Adipocyte (in vitro differentiated cells): ENCODE results near the gene GPX6.

ENCODE experiments used
- DNase-seq: peaks from one replicate; pipeline ENCODE4 v3.0.0-alpha.2; 2015; ENCODE audit warnings: low read depth
- H3K27me3 ChIP-seq: replicated peaks from 2 replicates; pipeline ENCODE4 v1.7.0; 2013; ENCODE audit warnings: mild to moderate bottlenecking, low read length, moderate library complexity; ENCODE audit not compliant: control insufficient read depth, insufficient read depth
- H3K36me3 ChIP-seq: 2 replicates; pipeline ENCODE4 v1.7.0; 2013; ENCODE audit warnings: low read length, mild to moderate bottlenecking, moderate library complexity; ENCODE audit not compliant: control insufficient read depth, insufficient read depth, severe bottlenecking
- H3K4me1 ChIP-seq: 2 replicates; pipeline ENCODE4 v1.7.0; 2013; ENCODE audit warnings: mild to moderate bottlenecking, low read length, moderate library complexity; ENCODE audit not compliant: control insufficient read depth, insufficient read depth
- H3K4me3 ChIP-seq: 2 replicates; pipeline ENCODE4 v1.7.0; 2013; ENCODE audit warnings: mild to moderate bottlenecking, low read length, moderate library complexity
- H3K9ac ChIP-seq: 2 replicates; pipeline ENCODE4 v1.7.0; 2013; ENCODE audit warnings: mild to moderate bottlenecking, low read length, moderate library complexity
- H3K9me3 ChIP-seq: 2 replicates; pipeline ENCODE4 v1.7.0; 2013; ENCODE audit warnings: mild to moderate bottlenecking, low read length, moderate library complexity; ENCODE audit not compliant: control insufficient read depth

The GPX6 gene

GRCh38 chr6:28491984-28492317 is 23.6 kb downstream of the GPX6 start:
- no peak for DNase-seq
- H3K4me3 ChIP-seq: no peak overlapping the region
- H3K9ac ChIP-seq: no peak overlapping the region
- no peaks in the 10 kb centered on the region for H3K9me3 ChIP-seq
- H3K27me3 ChIP-seq: no peaks in the 10 kb centered on the region
- H3K4me1 ChIP-seq: peaks cover 6% of the 10 kb centered on the region
- no peaks in the 10 kb centered on the region for H3K36me3 ChIP-seq

GRCh38 chr6:28490205-28490890 is 25.2 kb downstream of the GPX6 start:
- peak overlapping the region; percentile 64 for H3K9ac ChIP-seq
- peak overlapping the region; percentile 80 for H3K4me3 ChIP-seq
- DNase-seq: peak; percentile 52
- no peaks in the 10 kb centered on the region for H3K9me3 ChIP-seq
- H3K27me3 ChIP-seq: no peaks in the 10 kb centered on the region
- H3K4me1 ChIP-seq: peaks cover 6% of the 10 kb centered on the region
- no peaks in the 10 kb centered on the region for H3K36me3 ChIP-seq

GRCh38 chr6:28489366-28490204 is 26.0 kb downstream of the GPX6 start:
- DNase-seq: peak; percentile 88
- Histone ChIP-seq H3K27me3 (no peaks in the 10 kb centered on the region), H3K4me1 (peaks cover 6% of the 10 kb centered on the region), H3K9ac (peak overlapping the region; percentile 64), H3K36me3 (no peaks in the 10 kb centered on the region), H3K9me3 (no peaks in the 10 kb centered on the region), H3K4me3 (peak overlapping the region; percentile 80)

DNA sequence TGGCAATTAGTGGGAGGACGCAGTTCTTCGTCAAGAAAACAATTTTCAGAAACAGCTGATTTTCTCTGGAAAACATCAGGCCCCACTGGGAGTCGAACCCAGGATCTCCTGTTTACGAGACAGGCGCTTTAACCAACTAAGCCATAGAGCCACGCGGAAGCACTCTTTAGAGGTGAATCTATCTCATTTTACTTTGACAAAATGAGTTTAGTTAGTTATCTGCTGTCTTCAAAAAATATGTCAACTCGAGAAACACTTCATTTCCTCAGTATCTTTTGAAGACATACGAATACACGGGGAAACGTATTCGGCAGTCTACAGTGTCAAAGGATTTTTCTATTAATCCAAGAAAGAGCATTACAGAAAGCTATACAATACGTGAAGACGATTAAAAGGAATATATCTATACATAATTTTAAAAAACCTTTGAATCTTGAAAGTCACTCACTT is 26.7 kb downstream of the GPX6 start:
- DNase-seq: peak; percentile 81
- no peaks in the 10 kb centered on the region for H3K27me3 ChIP-seq
- H3K4me3 ChIP-seq: peak overlapping the region; percentile 80
- no peaks in the 10 kb centered on the region for H3K36me3 ChIP-seq
- peak overlapping the region; percentile 41 for H3K9ac ChIP-seq
- H3K4me1 ChIP-seq: peaks cover 6% of the 10 kb centered on the region
- H3K9me3 ChIP-seq: no peaks in the 10 kb centered on the region

DNA sequence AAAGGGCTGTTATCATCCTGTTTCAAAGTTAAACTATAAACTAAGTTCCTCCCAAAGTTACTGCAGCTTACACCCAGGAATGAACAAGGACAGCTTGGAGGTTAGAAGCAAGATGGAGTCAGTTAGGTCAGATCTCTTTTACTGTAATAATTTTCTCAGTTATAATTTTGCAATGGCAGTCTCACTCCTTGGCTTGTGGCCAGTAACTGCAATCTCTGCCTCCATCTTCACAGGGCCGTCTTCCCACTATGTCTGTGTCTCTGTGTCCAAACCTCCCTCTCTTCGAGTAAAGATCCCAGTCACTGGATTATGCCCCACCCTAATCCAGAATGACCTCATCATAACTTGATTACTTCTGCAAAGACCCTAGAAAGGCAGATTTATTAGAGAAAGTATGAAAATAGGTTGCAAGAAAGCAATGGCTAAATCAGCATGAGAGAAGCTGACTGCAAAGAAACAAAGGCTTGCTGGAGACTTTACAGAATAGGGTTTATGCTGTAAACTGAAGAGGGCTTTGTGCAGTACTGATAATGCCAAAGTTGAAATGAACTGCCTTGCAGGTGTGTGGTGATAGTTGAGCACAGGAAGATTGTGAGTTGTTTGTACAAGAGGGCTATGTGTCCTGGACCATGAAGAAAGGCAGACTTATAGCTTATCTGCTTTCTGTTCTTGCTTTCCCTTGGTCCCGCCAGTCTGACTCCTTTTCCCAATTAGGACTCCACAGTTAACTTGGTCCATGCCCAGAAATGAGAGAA is 28.4 kb downstream of the GPX6 start:
- Histone ChIP-seq H3K36me3 (no peaks in the 10 kb centered on the region), H3K9ac (no peak overlapping the region), H3K4me1 (peaks cover 6% of the 10 kb centered on the region), H3K9me3 (no peaks in the 10 kb centered on the region), H3K27me3 (peaks cover 6% of the 10 kb centered on the region), H3K4me3 (no peak overlapping the region)
- DNase-seq: no peak

GRCh38 chr6:28486533-28486932 is 29.1 kb downstream of the GPX6 start:
- Histone ChIP-seq H3K4me3 (no peak overlapping the region), H3K4me1 (peaks cover 6% of the 10 kb centered on the region), H3K9me3 (no peaks in the 10 kb centered on the region), H3K27me3 (peaks cover 11% of the 10 kb centered on the region), H3K9ac (no peak overlapping the region), H3K36me3 (no peaks in the 10 kb centered on the region)
- no peak for DNase-seq

- DNase-seq: no peak
- Histone ChIP-seq H3K9ac (no peak overlapping the region), H3K36me3 (no peaks in the 10 kb centered on the region), H3K4me1 (peaks cover 3% of the 10 kb centered on the region), H3K27me3 (peaks cover 21% of the 10 kb centered on the region), H3K4me3 (no peak overlapping the region), H3K9me3 (no peaks in the 10 kb centered on the region)
These were observed 30.1 kb downstream of the GPX6 start for GRCh38 chr6:28485482-28485881.

DNA sequence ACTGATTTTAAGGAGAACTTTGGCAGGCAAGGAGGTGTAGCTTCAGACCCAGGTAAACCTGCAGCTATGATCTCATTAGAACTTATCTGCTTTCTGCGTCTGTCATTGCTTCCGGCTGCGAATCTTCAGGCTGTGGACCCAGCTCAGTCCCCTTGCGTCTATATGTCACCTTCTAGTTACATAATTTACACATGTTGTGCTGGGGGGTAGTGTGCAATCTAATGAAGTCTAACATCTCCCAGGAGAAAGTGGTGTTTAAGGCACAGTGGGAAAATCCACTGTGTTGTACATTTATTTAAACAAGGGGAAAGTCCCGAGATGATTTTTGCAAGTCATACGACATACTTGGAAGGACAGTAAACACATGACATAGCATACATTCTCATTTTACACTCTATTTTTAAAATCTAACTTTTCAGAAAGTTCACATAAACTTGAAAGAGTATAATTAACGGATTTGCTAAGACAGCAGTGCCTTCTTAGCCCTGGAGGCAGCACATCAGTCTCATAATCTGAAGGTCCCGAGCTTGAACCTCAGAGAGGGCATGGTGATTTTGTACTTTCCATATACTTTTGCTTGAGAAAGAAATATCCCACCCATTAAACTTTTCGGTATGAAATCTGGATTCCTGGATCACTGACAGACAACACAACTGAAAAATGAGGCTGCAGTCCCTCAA is 35.2 kb downstream of the GPX6 start:
- Histone ChIP-seq H3K36me3 (no peaks in the 10 kb centered on the region), H3K4me1 (no peaks in the 10 kb centered on the region), H3K4me3 (no peak overlapping the region), H3K27me3 (peaks cover 49% of the 10 kb centered on the region), H3K9ac (no peak overlapping the region), H3K9me3 (no peaks in the 10 kb centered on the region)
- DNase-seq: no peak

- Histone ChIP-seq H3K36me3 (no peaks in the 10 kb centered on the region), H3K4me3 (peak overlapping the region; percentile 17), H3K9ac (no peak overlapping the region), H3K9me3 (no peaks in the 10 kb centered on the region), H3K4me1 (peaks cover 4% of the 10 kb centered on the region), H3K27me3 (peaks cover 49% of the 10 kb centered on the region)
- no peak for DNase-seq
These were observed 37.1 kb downstream of the GPX6 start for GRCh38 chr6:28478518-28478917.

DNA sequence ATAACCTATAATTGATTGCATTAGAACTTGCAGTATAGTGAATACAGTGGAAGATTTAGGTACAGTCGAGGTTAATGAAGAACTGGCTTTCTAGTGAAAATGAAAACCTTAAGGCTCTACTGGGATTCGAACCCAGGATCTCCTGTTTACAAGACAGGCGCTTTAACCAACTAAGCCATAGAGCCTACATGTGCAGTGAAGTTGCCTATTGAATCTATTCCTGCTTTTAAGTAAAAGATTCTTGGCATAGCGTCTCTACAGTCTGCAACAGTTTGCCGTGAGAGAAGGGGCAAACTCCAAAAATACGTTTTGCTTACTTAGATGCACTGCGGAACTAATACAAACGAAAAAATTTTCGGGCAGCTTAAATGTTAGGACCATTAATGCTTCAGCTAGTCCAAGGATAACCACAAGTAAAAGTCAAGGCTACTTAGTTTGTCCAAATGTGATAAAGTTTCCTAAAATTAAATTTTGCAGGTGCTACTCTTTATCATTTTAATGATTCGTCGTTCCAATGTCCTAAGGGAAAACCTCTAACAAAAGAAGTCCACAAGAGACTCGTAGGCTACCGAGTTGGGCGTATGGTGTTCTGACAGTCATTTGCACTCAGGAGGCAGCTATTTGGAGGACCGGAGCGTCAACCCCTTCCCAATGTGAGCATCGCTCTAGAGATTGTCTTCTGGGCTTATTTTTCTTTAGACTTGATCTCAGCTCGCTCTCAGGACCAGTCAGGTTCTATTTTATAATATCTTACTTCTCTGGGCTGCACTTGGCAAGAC is 41.0 kb downstream of the GPX6 start:
- peak overlapping the region; percentile 87 for H3K4me3 ChIP-seq
- peaks cover 4% of the 10 kb centered on the region for H3K4me1 ChIP-seq
- H3K9me3 ChIP-seq: no peaks in the 10 kb centered on the region
- H3K36me3 ChIP-seq: no peaks in the 10 kb centered on the region
- DNase-seq: peak; percentile 90
- H3K27me3 ChIP-seq: peaks cover 21% of the 10 kb centered on the region
- H3K9ac ChIP-seq: peak overlapping the region; percentile 18
